A549 treated with CpdA at 1 μM for 4 hours (cell line): ENCODE data around the gene ARNT2. TPM values are rescaled to one million over a fixed set of nuclear protein-coding genes. Genes with fewer than 3 reads are reported as not detected.

Source experiments
- total RNA-seq: library from RNA; stranded (reverse); fragments of 200-300 nt; extraction: Qiagen RNA extraction; gene quantifications from 5 replicates; pipeline ENCODE4 v1.2.3, GENCODE V29; 2022; ENCODE audit warnings: low read depth

Gene ARNT2
- total RNA-seq = 14.4 to 17.8 TPM (median 16.9 TPM) in 5 replicates

DNA sequence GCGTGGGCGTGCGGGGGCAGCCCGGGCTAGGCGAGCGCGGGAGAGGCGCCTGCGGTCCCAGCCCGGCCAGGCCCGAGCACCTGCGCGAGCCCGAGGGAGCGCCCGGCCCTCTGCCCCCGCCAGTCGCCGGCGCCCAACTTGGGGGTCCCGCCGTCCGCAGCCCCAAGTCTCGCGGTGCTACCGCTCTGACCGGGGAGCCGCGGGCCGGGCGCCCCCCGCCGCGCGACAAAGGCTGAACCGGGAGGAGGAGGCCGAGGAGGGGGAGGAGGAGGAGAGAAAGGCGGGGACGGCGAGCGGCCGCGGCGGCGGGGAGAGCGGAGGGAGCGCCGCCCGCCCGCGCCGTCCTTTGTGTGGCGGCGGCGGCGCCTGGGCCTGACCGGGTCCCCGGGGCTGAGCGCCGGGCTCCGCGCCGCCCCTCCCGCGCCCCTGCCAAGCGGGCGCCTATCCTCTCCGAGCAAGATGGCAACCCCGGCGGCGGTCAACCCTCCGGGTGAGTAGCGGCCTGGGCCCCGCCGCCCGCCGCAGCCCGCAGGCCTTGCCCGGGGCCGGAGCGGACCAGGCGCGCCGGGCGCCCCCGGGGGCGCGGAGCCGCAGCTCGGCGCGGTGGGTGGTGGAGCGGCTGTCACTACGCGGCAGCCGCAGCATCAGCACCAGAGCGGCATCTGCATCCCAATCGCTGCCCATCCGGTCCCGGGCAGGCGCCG, at the start of gene ARNT2:
Gene ARNT2, plus strand, starts transcription at position 326 of the 704 bp plus-strand sequence. Its CDS starts 134 bp downstream, at position 460.

Other genes starting within 250 kb of the ARNT2 start
- 0.01 TPM in 1 of 5 replicates, not detected in the others for gene CTXND1, start 152.2 kb upstream of the ARNT2 start, total RNA-seq